NCI-H526 treated with DMSO at 0.1 percent for 48 hours (cell line): ENCODE data around the gene DISC1.

Source experiments
- DNase-seq: peaks from one replicate; lab custom pipeline; 2025; lab: John Stamatoyannopoulos, UW

DISC1 gene

GRCh38 chr1:231856894-231857293, 230.3 kb downstream of the DISC1 start:
- no peak for DNase-seq

GRCh38 chr1:231857609-231858135, 231.1 kb downstream of the DISC1 start:
- DNase-seq = no peak

GRCh38 chr1:231860221-231861088, 233.9 kb downstream of the DISC1 start:
- no peak for DNase-seq

GRCh38 chr1:231861541-231862481, 235.2 kb downstream of the DISC1 start:
- DNase-seq = no peak

- DNase-seq = no peak
These were observed 236.0 kb downstream of the DISC1 start for GRCh38 chr1:231862611-231863010.

GRCh38 chr1:231865331-231865730, 238.7 kb downstream of the DISC1 start:
- no peak for DNase-seq

- DNase-seq = no peak
These were observed 240.1 kb downstream of the DISC1 start for GRCh38 chr1:231866392-231867331.

GRCh38 chr1:231867607-231868006, 241.0 kb downstream of the DISC1 start:
- DNase-seq = no peak

GRCh38 chr1:231869364-231869763, 242.8 kb downstream of the DISC1 start:
- DNase-seq = no peak

- no peak for DNase-seq
These were observed 244.9 kb downstream of the DISC1 start for GRCh38 chr1:231871471-231871870.

- DNase-seq = no peak
These were observed 245.3 kb downstream of the DISC1 start for GRCh38 chr1:231871878-231872277.

GRCh38 chr1:231872461-231872910, 245.9 kb downstream of the DISC1 start:
- DNase-seq = no peak

GRCh38 chr1:231878737-231879136, 252.1 kb downstream of the DISC1 start:
- no peak for DNase-seq

GRCh38 chr1:231879296-231879695, 252.7 kb downstream of the DISC1 start:
- no peak for DNase-seq

- DNase-seq = no peak
These were observed 255.7 kb downstream of the DISC1 start for GRCh38 chr1:231882333-231882732.

GRCh38 chr1:231882790-231883189, 256.2 kb downstream of the DISC1 start:
- DNase-seq = no peak

GRCh38 chr1:231883382-231883781, 256.8 kb downstream of the DISC1 start:
- no peak for DNase-seq

GRCh38 chr1:231885209-231885854, 258.7 kb downstream of the DISC1 start:
- DNase-seq = no peak

- DNase-seq = no peak
These were observed 260.6 kb downstream of the DISC1 start for GRCh38 chr1:231887166-231887565.

GRCh38 chr1:231887866-231888265, 261.3 kb downstream of the DISC1 start:
- DNase-seq = no peak

GRCh38 chr1:231890791-231891190, 264.2 kb downstream of the DISC1 start:
- no peak for DNase-seq
